Measurements from ENCODE around the gene DLG2.

Gene DLG2

DNA sequence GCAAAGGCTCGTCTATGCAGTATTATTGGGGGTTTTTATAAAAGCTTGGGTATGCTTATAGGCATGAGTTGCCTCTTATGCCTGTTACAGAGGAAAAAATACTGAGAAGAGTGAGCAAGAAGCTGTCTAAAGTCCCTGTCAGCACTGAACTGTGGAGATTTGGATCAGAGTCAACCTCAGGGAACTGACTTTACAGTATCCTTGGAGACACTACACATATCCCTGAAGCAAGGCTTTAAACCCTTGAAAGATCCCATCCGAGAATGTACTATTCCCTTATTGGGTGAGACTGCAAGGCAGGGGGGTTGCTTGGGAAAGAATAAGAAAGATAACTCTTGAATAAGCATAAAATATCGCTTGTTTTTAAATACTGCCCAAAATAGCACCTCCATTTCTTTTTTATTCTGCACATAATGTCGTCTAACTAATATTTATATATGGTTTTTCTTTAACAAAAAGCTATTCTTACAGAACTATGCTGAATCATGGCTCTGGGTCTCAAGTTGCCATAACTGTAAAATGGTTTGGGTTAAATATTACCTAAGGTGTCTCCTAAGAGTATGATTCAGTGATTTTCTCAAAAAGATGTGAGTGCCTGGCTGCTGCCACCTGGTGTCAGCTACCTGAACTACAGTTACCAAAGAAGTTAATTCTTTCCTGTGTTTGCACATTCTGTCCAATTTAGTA is 1062.8 kb downstream of the DLG2 start:
- DNase-seq (ENCODE audit: low read depth in 2 of 2), result peak in 1 of 2 experiments; percentile 1

DNA sequence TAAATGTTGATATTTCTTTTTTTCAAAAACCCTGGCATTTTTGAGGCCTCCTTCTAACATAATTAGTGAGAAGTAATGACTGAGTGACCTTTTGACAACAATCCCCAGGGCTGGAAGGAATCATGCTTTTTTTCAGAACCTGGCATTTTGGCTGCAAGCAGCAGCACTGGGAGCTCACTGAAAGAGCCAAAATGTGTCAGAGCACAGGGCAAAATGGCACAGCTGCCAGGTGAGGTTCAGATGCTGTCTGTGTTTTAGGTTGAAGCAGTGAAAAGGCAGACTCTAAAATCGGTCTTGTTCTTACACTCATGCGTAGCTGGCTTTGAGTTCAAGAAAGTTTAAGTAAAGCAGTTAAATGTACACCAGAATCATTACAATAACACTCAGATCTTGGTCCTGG is 1063.8 kb downstream of the DLG2 start:
- DNase-seq (ENCODE audit: low read depth in 2 of 2), result no peak

DNA sequence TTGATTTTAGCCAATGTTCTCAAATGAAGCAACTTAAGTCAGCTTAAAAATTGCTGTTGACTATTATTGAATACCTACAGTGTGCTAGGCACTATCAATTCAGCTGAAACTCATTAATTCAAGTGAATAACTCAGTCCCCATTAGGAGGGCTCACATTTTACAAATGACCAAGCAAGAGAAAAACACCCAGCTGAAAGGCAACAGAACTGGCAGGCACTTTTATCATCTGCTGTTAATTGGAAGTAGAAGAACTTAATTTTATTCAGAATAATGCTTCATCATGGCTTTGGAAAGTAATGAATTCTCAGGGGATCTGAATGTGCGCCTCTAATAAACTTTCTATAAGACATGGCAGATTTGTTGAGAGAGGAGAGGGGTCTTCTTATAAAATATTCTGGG is 1066.9 kb downstream of the DLG2 start:
- no peak for DNase-seq (ENCODE audit: low read depth in 2 of 2)

DNA sequence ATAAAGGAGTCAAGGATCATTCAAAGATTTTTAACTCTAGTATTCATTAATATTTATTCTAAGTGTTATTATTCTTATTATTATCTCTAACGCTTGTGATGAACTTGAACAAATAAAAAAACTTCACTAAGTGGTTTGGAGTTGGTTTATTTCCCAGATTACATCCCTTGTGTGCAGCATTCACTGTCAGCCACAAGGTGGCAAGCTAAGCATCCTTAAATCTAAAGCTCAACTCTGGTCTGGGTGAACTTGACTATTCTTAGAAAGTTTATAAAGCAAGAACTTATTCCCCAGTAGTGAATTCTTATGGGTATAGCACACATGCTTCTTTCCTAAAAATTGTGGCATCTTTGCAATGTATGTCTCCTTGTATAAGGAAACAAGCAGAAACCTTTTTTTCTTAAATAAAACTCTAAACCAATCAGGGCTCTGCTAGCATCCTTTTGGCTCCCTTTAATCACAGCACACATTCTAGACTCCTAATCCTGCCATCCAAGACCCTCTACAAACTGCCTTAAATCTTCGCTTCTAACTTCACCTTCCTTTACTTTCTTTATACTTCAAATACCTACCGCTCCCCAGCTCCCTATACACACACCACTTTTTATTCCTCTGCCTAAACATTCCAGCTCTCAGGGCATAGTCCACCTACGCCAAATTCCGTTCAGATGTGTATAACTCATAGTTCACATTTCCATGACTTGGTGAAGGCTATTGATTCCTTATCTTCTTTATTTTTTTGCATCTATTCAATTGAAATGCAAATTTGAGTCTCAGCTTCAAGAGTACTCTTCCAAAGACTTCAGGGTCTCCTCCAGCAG is 1068.8 kb downstream of the DLG2 start:
- DNase-seq (ENCODE audit: low read depth in 2 of 2), result no peak

- DNase-seq (ENCODE audit: low read depth in 2 of 2), result no peak
Measured at GRCh38 chr11:84552791-84553190, 1074.4 kb downstream of the DLG2 start.

DNA sequence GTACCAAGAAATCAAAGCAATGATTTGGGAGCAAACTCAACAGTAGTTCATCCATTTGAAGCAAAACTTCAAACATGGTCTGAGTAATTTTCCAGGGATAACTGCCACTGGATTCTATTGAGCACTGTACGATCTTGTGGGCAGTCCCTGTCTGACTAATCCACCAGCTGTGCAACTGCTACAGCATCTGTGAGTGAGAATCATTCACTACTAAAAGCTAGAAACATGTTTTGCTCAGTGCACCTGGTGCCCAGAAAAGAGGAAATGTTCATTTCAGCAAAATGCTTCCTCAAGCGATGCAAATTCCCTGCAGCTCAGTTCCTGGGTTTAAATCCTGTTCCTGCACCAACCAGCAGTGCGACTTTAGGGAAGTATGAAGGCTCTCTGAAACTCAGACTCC is 1077.9 kb downstream of the DLG2 start:
- DNase-seq (ENCODE audit: low read depth in 2 of 2), result no peak

DNA sequence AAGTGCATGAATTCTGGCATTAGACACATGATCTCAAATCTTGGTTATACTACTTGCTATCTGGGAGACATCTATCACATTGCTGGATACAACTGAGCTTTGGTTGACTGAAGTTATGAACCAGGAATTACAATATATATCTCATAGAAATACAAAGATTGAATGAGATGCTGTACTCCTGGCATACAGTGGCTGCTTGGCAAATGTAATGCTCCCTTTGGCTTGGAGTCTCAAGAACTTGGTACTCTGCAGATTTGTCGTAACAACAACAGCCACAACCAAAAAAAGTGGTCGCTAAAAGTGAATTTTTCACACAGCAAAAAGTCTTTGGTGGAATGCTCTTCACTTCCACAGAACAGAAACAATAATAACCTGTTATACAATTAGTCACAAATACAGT is 1082.6 kb downstream of the DLG2 start:
- no peak for DNase-seq (ENCODE audit: low read depth in 2 of 2)

DNA sequence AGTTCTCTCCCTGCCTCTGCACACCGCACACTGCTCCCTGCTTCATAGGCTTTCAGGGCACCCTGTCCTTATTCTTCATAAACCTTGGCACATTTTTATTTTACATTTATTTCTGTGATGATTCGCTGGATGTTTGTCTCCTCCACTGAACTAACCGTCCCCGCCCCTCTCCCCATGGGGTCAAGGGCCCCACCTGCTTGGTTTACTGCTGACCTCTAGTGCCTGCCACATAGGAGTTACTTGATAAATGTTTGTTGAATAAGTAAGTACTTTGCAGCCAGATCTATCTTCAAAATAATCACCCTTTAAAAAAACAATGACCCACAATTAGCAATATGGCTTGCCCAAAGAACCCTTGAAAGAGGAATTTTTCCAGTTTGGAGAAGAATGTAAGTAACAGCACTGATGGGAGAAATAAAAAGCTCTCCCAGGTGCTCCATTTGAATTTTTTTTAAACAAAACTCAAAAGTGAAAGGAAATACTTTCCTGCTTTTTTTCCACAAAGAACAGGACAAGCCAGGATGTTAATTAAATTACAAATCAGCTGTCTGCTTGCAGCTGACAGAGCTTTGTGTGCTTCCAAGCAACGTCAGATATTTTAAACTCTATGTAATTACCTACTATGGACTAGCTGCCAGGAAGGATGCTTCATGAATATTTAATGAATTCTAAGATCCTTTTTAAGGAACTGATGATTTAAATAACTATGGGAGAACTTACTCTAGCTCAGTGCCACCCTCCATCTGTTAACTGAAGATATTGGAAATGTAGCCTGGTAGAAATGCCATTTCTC is 1083.6 kb downstream of the DLG2 start:
- no peak for DNase-seq (ENCODE audit: low read depth in 2 of 2)

GRCh38 chr11:84541731-84542340 is 1085.3 kb downstream of the DLG2 start:
- DNase-seq (ENCODE audit: low read depth in 2 of 2), result no peak

- no peak for DNase-seq (ENCODE audit: low read depth in 2 of 2)
Measured at GRCh38 chr11:84536456-84536855, 1090.7 kb downstream of the DLG2 start.

GRCh38 chr11:84532364-84532763 is 1094.8 kb downstream of the DLG2 start:
- no peak for DNase-seq (ENCODE audit: low read depth in 2 of 2)

DNA sequence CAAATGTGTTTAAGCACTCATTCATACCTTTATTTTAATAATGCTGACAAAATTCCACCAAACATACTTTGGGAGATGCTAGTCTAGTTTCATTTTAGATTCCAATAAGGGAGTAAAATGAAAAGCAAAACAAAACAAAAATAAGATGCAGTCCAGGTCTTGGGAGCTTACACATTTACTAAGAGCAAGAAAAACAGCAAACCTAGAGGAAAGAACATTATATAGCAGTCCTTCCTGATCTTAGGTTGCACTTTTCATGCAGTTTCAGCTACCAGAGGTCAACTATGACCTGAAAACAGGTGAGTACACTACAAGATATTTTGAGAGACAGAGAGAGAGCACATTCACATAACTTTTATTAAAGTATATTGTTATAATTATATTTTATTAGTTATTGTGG is 1100.9 kb downstream of the DLG2 start:
- no peak for DNase-seq (ENCODE audit: low read depth in 2 of 2)

DNA sequence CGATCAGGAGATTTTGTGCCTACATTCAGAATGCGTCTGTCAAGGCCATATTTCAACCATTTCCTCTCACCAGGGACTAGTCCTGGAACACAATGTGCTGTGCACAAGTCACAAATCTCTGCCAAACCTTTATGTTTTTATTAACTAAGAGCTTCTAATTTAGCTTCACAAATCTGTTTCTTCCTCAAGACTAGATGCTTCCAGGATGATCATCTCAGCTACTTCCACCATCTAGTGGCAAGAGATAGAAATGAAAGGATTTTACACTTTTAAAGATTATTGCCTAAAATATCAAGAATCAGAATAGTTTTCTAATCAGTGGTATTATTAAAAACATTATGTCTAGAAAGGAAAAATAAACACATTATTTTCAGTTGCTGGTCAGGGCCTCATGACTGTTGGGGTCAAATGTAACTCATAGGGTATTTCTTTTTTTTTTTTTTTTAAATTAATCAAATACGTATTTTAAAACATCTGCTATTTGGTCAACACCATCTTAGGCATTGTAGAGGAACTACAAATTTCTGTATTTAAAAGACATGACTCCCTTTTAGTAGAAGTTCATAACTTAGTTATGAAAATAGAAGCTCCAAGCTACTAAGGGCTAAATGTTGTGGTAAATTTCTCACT is 1102.6 kb downstream of the DLG2 start:
- DNase-seq (ENCODE audit: low read depth in 2 of 2), result no peak

- no peak for DNase-seq (ENCODE audit: low read depth in 2 of 2)
Measured at GRCh38 chr11:84522331-84522730, 1104.8 kb downstream of the DLG2 start.

- DNase-seq (ENCODE audit: low read depth in 2 of 2), result no peak
Measured at GRCh38 chr11:84518631-84519183, 1108.4 kb downstream of the DLG2 start.

DNA sequence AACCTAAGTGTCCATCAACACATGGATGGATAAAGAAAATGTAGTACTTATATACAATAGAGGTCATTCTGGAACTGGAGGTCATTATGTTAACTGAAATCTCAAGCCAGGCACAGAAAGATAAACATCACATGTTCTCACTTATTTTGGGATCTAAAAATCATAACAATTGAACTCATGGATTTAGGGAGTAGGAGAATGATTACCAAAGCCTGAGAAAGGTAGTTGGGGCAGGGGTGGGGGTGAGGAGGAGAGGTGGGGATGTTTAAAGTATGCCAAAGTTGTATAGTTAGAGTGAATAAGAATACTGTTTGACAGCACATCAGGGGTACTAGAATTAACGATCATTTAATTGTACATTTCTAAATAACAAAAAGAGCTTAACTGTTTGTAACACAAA is 1112.7 kb downstream of the DLG2 start:
- DNase-seq (ENCODE audit: low read depth in 2 of 2), result no peak

DNA sequence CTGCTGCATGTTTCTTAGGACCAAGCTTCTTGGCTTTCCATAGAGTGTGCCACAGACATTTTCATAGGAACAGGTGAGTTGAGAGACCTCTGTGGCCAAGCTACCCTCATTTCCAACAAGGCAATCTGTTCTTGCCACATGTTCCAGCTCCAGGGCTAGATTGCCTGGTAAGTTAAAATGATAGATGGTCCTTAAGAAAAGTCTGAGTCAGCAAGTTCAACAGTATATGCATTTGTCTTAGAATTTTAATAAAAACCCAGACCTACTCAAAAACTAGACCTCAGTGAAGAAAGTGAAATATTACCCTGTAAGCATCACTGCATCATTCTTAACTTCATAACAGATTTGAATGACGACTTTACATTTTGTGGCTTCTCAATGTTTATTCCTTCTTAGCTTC is 1123.6 kb downstream of the DLG2 start:
- DNase-seq (ENCODE audit: low read depth in 2 of 2), result no peak

DNA sequence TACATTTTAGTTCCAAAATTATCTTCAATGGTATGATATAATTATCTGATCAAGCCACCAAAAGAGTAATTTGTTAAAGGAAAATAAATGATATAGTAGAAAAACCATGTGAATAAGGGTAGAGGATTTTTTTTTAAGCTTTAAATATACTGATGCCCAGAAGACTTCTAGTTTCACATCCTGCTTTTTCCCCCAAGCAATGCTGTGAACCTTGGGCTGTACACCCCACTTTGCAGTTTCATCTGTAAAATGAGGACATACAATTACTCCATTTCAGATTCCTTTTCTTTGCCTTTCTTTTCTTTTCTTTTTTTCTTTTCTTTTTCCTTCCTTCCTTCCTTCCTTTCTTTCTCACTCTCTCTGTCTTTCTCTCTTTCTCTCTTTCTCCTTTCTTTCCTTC is 1125.4 kb downstream of the DLG2 start:
- no peak for DNase-seq (ENCODE audit: low read depth in 2 of 2)

GRCh38 chr11:84497981-84498411 is 1129.1 kb downstream of the DLG2 start:
- DNase-seq (ENCODE audit: low read depth in 2 of 2), result no peak

GRCh38 chr11:84497181-84497580 is 1130.0 kb downstream of the DLG2 start:
- no peak for DNase-seq (ENCODE audit: low read depth in 2 of 2)

DNA sequence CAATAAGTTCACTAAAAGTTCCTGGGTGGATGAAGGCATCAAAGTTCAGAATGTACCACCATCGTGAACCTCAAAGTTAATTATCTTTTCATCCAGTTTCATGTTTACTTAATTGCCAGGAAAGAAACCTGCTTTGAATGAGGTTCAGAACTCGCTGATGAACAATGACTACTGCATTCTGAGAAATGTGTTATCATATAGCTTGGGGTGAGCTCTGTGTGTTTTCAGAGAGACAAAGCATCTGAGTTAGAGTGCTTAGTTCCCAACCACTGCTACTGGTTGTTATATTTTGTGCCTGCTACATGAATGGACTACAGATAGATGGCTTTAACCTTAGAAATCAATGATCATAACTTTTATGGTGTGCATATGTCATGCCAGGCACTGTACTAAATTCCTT is 1131.0 kb downstream of the DLG2 start:
- DNase-seq (ENCODE audit: low read depth in 2 of 2), result no peak
